ENCODE measurements around the gene ZFPM1.

The ZFPM1 gene

DNA sequence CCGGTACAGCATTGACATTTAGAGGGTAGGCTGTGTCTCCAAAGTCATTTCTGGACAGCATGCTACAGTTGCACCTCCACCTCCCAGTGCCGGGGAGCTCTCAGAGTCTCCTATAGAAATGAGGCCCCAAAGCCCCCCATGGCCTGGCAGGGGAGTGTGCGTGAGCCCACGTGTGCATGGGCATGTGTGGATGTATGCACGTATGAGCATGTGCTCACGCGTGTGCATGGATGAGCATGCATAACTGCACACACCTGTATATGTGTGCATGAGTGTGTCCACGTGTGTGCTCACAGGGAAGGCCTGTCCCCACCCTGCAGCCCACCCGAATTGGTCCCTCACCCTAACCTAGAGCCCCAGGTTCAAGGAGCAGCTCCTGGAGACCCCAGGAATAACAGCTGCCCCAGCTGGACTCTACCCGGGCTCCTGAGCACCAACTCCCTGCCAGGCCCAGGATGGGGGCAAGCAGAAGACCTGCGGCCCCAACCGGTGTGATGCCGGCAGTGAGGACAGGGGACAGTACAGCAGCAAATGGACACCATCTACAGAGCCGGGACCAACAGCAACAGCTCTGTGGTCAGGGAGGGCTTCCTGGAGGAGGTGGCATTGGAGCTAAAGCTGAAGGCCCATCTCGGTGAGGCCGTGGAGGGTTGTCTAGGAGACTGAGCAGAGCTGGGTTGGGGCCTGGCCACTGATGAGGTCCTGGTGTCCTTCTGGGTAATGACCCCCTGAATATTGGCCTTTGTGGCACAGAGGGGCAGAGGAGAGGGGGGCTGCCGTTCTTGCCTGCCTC, 35.2 kb upstream of the ZFPM1 start:
- no peak for DNase-seq

- no peak for DNase-seq
Measured at GRCh38 chr16:88418869-88419268, 34.2 kb upstream of the ZFPM1 start.

- DNase-seq: no peak
Measured at GRCh38 chr16:88419790-88420189, 33.3 kb upstream of the ZFPM1 start.

DNA sequence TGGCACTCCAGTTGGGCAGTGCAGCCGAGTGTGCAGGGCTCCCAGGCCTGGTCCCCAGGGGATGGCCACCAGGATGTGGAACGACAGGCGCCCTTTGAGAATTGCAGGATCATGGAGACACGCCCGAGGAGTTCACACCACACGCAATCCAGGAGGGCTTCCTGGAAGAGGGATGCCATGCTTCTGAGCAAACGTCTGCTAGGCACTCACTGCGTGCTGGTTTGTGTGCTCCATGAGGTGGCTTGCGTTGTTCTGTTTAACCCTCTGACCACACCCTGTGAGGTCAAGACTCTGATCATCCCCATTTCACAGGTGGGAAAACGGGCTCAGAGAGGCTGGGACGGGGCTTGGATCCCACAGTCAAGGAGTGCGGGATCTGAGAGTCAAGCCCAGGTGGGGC, 32.6 kb upstream of the ZFPM1 start:
- DNase-seq: no peak

- no peak for DNase-seq
Measured at GRCh38 chr16:88421301-88421700, 31.8 kb upstream of the ZFPM1 start.

- DNase-seq: no peak
Measured at GRCh38 chr16:88421871-88422433, 31.1 kb upstream of the ZFPM1 start.

DNA sequence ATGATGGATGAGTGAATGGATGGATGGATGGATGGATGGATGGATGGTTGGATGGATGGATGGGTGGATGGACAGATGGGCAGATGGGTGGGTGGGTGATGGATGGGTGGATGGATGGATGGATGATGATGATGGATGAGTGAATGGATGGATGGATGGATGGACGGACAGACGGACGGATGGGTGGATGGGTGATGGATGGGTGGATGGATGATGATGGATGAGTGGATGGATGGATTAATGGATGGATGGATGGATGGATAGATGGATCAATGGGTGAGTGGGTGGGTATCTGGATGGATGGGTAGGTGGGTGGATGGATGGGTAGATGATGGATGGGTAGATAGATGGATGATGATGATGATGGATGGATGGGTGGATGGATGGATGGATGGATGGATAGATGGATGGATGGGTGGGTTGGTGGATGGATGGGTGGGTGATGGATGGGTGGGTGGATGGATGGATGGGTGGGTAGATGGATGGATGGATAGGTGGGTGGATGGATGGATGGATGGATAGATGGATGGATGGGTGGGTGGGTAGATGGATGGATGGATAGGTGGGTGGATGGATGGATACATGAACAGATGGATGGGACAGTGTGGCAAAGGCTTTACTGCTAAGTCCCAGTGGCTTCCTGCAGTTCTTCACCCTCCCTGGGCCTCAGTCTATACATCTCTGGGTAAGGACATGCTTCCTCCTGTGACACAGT, 30.2 kb upstream of the ZFPM1 start:
- DNase-seq: no peak

GRCh38 chr16:88423448-88423850, 29.6 kb upstream of the ZFPM1 start:
- no peak for DNase-seq

- peak; percentile 16 to 78 (median 52) for DNase-seq
Measured at GRCh38 chr16:88424587-88425235, 28.4 kb upstream of the ZFPM1 start.

GRCh38 chr16:88426018-88426417, 27.1 kb upstream of the ZFPM1 start:
- no peak for DNase-seq

DNA sequence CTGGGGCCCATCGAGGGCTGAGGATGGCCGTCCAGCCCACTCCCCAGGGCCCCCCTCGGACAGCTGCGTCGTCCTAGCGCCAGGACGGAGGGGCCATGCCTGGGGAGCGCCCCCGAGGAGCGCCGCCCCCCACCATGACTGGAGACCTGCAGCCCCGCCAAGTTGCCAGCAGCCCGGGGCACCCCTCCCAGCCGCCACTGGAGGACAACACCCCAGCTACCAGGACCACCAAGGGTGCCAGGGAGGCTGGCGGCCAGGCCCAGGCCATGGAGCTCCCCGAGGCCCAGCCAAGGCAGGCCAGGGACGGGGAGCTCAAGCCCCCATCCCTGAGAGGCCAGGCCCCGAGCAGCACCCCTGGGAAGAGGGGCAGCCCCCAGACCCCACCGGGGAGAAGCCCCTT, 25.7 kb upstream of the ZFPM1 start:
- DNase-seq: no peak

DNA sequence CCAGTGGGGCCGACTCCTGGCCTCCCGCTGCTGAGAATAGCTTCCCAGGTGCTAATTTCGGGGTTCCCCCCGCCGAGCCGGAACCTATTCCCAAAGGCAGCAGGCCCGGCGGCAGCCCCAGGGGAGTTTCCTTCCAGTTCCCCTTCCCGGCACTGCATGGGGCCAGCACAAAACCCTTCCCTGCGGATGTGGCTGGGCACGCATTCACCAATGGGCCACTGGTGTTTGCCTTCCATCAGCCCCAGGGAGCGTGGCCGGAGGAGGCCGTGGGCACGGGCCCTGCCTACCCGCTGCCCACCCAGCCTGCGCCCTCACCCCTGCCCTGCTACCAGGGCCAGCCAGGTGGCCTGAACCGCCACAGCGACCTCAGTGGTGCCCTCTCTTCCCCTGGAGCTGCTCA, 24.9 kb upstream of the ZFPM1 start:
- DNase-seq: no peak

DNA sequence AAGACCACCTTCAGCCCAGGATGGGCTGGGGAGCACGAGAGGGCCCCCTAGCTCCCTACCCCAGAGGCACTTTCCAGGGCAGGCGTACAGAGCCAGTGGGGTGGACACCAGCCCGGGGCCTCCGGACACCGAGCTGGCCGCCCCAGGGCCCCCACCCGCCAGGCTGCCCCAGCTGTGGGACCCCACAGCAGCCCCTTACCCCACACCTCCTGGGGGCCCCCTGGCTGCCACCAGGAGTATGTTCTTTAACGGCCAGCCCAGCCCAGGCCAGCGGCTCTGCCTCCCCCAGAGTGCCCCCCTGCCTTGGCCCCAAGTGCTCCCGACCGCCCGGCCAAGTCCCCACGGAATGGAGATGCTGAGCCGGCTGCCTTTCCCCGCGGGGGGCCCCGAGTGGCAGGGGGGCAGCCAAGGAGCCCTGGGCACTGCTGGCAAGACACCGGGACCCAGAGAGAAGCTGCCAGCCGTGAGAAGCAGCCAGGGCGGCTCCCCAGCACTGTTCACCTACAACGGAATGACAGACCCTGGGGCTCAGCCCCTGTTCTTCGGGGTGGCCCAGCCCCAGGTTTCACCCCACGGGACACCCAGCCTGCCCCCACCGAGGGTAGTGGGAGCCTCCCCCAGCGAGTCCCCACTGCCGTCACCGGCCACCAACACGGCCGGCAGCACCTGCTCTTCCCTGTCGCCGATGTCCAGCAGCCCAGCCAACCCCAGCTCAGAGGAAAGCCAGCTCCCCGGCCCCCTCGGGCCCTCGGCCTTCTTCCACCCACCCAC, 24.3 kb upstream of the ZFPM1 start:
- DNase-seq: no peak

DNA sequence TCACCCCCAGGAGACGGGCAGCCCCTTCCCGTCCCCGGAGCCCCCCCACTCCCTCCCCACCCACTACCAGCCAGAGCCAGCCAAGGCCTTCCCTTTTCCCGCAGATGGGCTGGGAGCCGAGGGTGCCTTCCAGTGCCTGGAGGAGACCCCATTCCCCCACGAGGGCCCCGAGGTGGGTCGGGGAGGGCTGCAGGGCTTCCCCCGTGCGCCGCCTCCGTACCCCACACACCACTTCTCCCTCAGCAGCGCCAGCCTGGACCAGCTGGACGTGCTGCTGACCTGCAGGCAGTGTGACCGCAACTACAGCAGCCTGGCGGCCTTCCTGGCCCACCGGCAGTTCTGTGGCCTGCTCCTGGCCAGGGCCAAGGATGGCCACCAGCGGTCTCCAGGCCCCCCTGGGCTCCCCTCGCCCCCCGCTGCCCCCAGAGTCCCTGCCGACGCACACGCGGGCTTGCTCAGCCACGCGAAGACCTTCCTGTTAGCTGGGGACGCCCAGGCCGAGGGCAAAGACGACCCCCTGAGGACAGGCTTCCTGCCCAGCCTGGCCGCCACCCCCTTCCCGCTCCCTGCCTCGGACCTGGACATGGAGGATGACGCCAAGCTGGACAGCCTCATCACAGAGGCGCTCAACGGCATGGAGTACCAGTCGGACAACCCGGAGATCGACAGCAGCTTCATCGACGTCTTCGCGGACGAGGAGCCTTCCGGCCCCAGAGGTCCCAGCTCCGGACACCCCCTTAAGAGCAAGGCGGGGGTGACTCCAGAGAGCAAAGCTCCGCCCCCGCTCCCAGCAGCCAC, 23.5 kb upstream of the ZFPM1 start:
- DNase-seq: no peak

DNA sequence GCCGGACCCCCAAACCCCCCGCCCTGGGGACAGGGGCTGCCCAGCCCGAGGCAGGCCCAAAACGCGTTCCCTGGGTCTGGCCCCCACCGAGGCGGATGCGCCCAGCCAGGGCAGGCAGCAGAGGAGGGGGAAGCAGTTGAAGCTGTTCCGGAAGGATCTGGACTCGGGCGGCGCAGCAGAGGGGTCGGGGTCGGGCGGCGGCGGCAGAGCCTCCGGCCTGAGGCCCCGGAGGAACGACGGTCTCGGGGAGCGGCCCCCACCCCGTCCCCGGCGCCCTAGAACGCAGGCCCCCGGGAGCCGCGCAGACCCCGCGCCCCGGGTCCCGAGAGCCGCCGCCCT, 22.9 kb upstream of the ZFPM1 start:
- peak in 3 of 4 experiments; percentile 16 to 51 (median 43) for DNase-seq

- DNase-seq: peak; percentile 66 to 86 (median 78)
Measured at GRCh38 chr16:88430524-88431446, 22.3 kb upstream of the ZFPM1 start.

GRCh38 chr16:88431651-88432050, 21.4 kb upstream of the ZFPM1 start:
- DNase-seq: no peak

GRCh38 chr16:88432174-88432573, 20.9 kb upstream of the ZFPM1 start:
- no peak for DNase-seq

DNA sequence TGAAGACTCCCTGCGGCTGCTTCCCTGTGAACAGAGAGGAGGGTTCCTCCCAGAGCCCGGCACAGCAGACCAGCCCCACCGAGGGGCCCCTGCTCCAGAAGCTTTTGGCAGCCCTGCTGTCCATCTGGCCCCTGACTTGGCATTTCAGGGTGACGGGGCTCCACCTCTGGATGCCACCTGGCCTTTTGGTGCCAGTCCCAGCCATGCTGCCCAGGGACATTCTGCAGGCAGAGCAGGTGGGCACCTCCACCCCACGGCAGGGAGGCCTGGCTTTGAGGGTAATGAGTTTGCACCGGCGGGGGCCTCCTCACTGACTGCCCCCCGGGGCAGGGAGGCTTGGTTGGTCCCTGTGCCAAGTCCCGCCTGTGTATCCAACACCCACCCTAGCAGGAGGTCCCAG, 20.3 kb upstream of the ZFPM1 start:
- DNase-seq: no peak

GRCh38 chr16:88433632-88434352, 19.3 kb upstream of the ZFPM1 start:
- DNase-seq: no peak
